HCT116 (cell line): ENCODE measurements around the gene PDE8A. TPM values are rescaled to one million over a fixed set of nuclear protein-coding genes. Genes with fewer than 3 reads are reported as not detected.

Experiments
- ATAC-seq: fragments of 200-7000 bp; cut with Tn5 transposase; 2 replicates; pipeline ENCODE4 v1.9.1; 2020; ENCODE audit warnings: mild to moderate bottlenecking, moderate library complexity
- BruUV-seq: library from RNA; stranded (reverse); fragments of 400-500 nt; replicated peaks from 2 replicates; lab custom pipeline; 2021; lab: Mats Ljungman, UMichigan
- CTCF ChIA-PET: fragments of 300-600 bp; sonication (Branson Sonifier 250); formaldehyde crosslinking; loops from one replicate; lab custom pipeline; 2021; ENCODE audit warnings: antibody characterized with exemption; lab: Charles Lee
- POLR2A ChIA-PET: fragments of 300-600, 350-600 bp; sonication (Branson Sonifier 250); formaldehyde crosslinking; loops from one replicate; lab custom pipeline; 2021; ENCODE audit warnings: antibody characterized with exemption; lab: Charles Lee
- RAD21 ChIA-PET, 2 experiments: fragments of 300-600 bp; sonication (Branson Sonifier 250); formaldehyde crosslinking; loops; one replicate each; lab custom pipeline; 2023; ENCODE audit warnings: low total read pairs in 2 of 2; ENCODE audit not compliant: uncharacterized antibody in 2 of 2, unreplicated experiment in 2 of 2, low non-redundant PET in 1 of 2; lab: Charles Lee
- DNase-seq: peaks from one replicate; pipeline ENCODE4 v3.0.0-alpha.2; 2010; ENCODE audit warnings: low read depth, low spot score
- H2AFZ ChIP-seq: fragments of 200-600 bp; shearing (Covaris generic), sonication (generic); 2 replicates; pipeline ENCODE4 v1.6.1; 2017; ENCODE audit warnings: low read depth, mixed run types, mixed read lengths, antibody characterized with exemption, low read length; ENCODE audit not compliant: poor library complexity, severe bottlenecking
- H3K27ac ChIP-seq: 2 replicates; pipeline ENCODE4 v1.5.1; 2012; ENCODE audit warnings: low read depth, low read length
- H3K27me3 ChIP-seq: fragments of 200-600 bp; sonication (generic); 2 replicates; pipeline ENCODE4 v1.6.1; 2016; ENCODE audit warnings: mixed run types, low read length, mixed read lengths; ENCODE audit not compliant: insufficient read depth
- H3K36me3 ChIP-seq, 2 experiments: fragments of 200-500 bp in 1 of 2; fragments of 200-600 bp in 1 of 2; sonication (Bioruptor generic) in 1 of 2; sonication (generic) in 1 of 2; 2 replicates each; pipeline versions ENCODE4 v1.5.1 to v1.6.1; 2014 to 2016; ENCODE audit warnings: low read length in 2 of 2, inconsistent platforms in 1 of 2, mixed read lengths in 1 of 2, mixed run types in 1 of 2; ENCODE audit not compliant: insufficient read depth in 2 of 2, control insufficient read depth in 1 of 2
- H3K4me1 ChIP-seq, 2 experiments: fragments of 200-600 bp in 1 of 2; sonication (generic) in 1 of 2; 2 replicates each; pipeline versions ENCODE4 v1.5.1 to v1.6.1; 2012 to 2017; ENCODE audit warnings: low read length in 2 of 2, inconsistent platforms in 1 of 2, mild to moderate bottlenecking in 1 of 2, mixed read lengths in 1 of 2, mixed run types in 1 of 2, moderate library complexity in 1 of 2; ENCODE audit not compliant: insufficient read depth in 2 of 2, control insufficient read depth in 1 of 2
- H3K4me2 ChIP-seq: fragments of 200-600 bp; sonication (generic); 2 replicates; pipeline ENCODE4 v1.6.1; 2017; ENCODE audit warnings: mixed run types, low read length, mixed read lengths
- H3K4me3 ChIP-seq, 2 experiments: fragments of 200-600 bp in 1 of 2; sonication (generic) in 1 of 2; replicated peaks in 1 of 2; 2 replicates each; pipeline ENCODE4 v1.5.1; 2011 to 2016; ENCODE audit warnings: low read length in 2 of 2, control low read depth in 1 of 2, low read depth in 1 of 2, mild to moderate bottlenecking in 1 of 2, mixed read lengths in 1 of 2, mixed run types in 1 of 2
- H3K79me2 ChIP-seq: fragments of 200-600 bp; sonication (generic); 2 replicates; pipeline ENCODE4 v1.6.1; 2017; ENCODE audit warnings: mild to moderate bottlenecking, mixed run types, low read length, moderate library complexity, mixed read lengths; ENCODE audit not compliant: insufficient read depth
- H3K9ac ChIP-seq: fragments of 200-600 bp; sonication (generic); 2 replicates; pipeline ENCODE4 v1.6.1; 2016; ENCODE audit warnings: low read length, mixed read lengths
- H3K9me2 ChIP-seq: fragments of 200-600 bp; sonication (generic), shearing (Covaris generic); 2 replicates; pipeline ENCODE4 v1.6.1; 2017; ENCODE audit warnings: mixed run types, mild to moderate bottlenecking, moderate library complexity; ENCODE audit not compliant: insufficient read depth
- H3K9me3 ChIP-seq, 2 experiments: fragments of 200-500 bp in 1 of 2; fragments of 200-600 bp in 1 of 2; sonication (Bioruptor generic) in 1 of 2; sonication (generic) in 1 of 2; 2 replicates each; pipeline ENCODE4 v1.6.1; 2014 to 2017; ENCODE audit warnings: low read length in 2 of 2, mixed read lengths in 2 of 2, inconsistent platforms in 1 of 2, low read depth in 1 of 2, mild to moderate bottlenecking in 1 of 2, mixed run types in 1 of 2, moderate library complexity in 1 of 2; ENCODE audit not compliant: control insufficient read depth in 1 of 2, insufficient read depth in 1 of 2
- H4K20me1 ChIP-seq: fragments of 200-600 bp; sonication (generic), shearing (Covaris generic); 2 replicates; pipeline ENCODE4 v1.6.1; 2017; ENCODE audit warnings: mixed run types, mild to moderate bottlenecking, moderate library complexity; ENCODE audit not compliant: insufficient read depth
- ATF3 ChIP-seq: IDR thresholded peaks from 2 replicates; pipeline ENCODE4 v1.6.1; 2012
- ELF1 ChIP-seq: IDR thresholded peaks from 2 replicates; pipeline ENCODE4 v1.6.1; 2012; ENCODE audit warnings: low read depth, borderline replicate concordance
- EZH2phosphoT487 ChIP-seq: fragments of 200-600 bp; IDR thresholded peaks from 2 replicates; pipeline ENCODE4 v1.6.1; 2018; ENCODE audit warnings: antibody characterized with exemption, borderline replicate concordance
- JUND ChIP-seq: IDR thresholded peaks from 2 replicates; pipeline ENCODE4 v1.6.1; 2012
- POLR2A ChIP-seq: IDR thresholded peaks from 2 replicates; pipeline ENCODE4 v1.7.0; 2011; ENCODE audit warnings: borderline replicate concordance; ENCODE audit not compliant: insufficient read depth, insufficient read length; ENCODE audit errors: extremely low read depth
- SP1 ChIP-seq: IDR thresholded peaks from 2 replicates; pipeline ENCODE4 v1.6.1; 2012; ENCODE audit warnings: low read depth
- TCF7L2 ChIP-seq: IDR thresholded peaks from 2 replicates; pipeline ENCODE4 v1.7.0; 2011; ENCODE audit warnings: borderline replicate concordance, inconsistent platforms; ENCODE audit not compliant: insufficient read depth, insufficient read length; ENCODE audit errors: extremely low read depth
- YY1 ChIP-seq: IDR thresholded peaks from 2 replicates; pipeline ENCODE4 v1.6.1; 2011; ENCODE audit warnings: low read length, low read depth, moderate library complexity, mild to moderate bottlenecking; ENCODE audit not compliant: insufficient replicate concordance; ENCODE audit errors: extremely low read depth
- ZBTB33 ChIP-seq: IDR thresholded peaks from 2 replicates; pipeline ENCODE4 v1.6.1; 2011; ENCODE audit warnings: mild to moderate bottlenecking, low read length, moderate library complexity; ENCODE audit not compliant: insufficient replicate concordance; ENCODE audit errors: extremely low read depth
- ZFX ChIP-seq: fragments of 450-650 bp; IDR thresholded peaks from 2 replicates; pipeline ENCODE4 v1.6.1; 2017
- ZNF274 ChIP-seq: fragments of 200-500 bp; sonication (Bioruptor generic); IDR thresholded peaks from 2 replicates; pipeline ENCODE4 v1.6.1; 2014; ENCODE audit warnings: mild to moderate bottlenecking, low read depth, low read length, inconsistent platforms
- intact Hi-C: fragments of 100-400 bp; cut with micrococcal nuclease; formaldehyde crosslinking; loops from 2 replicates; pipeline ENCODE4 v1.10.0; 2022
- total RNA-seq: library from RNA; stranded (reverse); gene quantifications from one replicate; pipeline ENCODE4 v1.2.1, GENCODE V29; 2021; ENCODE audit not compliant: unreplicated experiment

The PDE8A gene
- total RNA-seq, 1 experiment from 2014 or later = 37.8 TPM

DNA sequence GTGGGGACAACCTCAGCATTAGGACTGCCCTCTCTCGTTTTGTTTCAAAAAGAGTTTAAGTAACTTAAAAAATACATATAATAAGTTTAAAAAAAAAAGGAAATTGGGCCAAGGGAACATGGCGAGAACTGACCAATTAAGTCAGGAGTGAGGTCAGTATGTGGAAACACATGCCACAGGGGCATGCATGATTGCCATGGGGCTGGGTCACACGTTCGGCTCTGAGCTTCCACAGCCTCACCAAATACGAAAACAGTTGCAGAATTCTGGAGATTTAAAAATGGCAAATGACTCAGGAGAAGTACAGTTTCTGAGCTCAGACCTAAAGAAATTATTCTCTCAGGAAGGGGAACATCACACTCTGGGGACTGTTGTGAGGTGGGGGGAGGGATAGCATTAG, 24.1 kb downstream of the PDE8A start:
- Histone ChIP-seq H3K9ac (no peak overlapping the region), H3K4me1 (peaks cover 0 to 4% of the 10 kb centered on the region in 2 experiments; a peak in 1 of 4 replicates), H4K20me1 (0 out of 2 replicates have a peak, but pooled peaks cover 3% of the 10 kb centered on the region), H3K79me2 (peaks cover 95% of the 10 kb centered on the region), H3K27ac (no peak overlapping the region), H3K36me3 (no peaks in the 10 kb centered on the region), H3K4me2 (no peak overlapping the region), H3K27me3 (no peaks in the 10 kb centered on the region), H3K4me3 (no peak overlapping the region), H2AFZ (no peak overlapping the region), H3K9me3 (no peaks in the 10 kb centered on the region), H3K9me2 (no peaks in the 10 kb centered on the region)
- intact Hi-C loops = no loop called here
- ChIA-PET CTCF (interaction anchor here (1.0 to 1.6 kb wide), 9 partner anchors 9 to 180 kb away, joined by 3 to 5 read pairs (median 4); no protein-coding TSS in a partner anchor), RAD21 (no interaction called here), POLR2A (interaction anchor here (1.0 kb wide), 1 partner anchor 41 kb away, joined by 3 read pairs; no protein-coding TSS in a partner anchor)
- TF ChIP-seq ATF3 (no peak), ELF1 (no peak), EZH2phosphoT487 (no peak), ZNF274 (no peak), SP1 (no peak), JUND (no peak)
- no TSS peak for BruUV-seq
- ATAC-seq (no peak), DNase-seq (no peak)

GRCh38 chr15:85006201-85006600, 24.5 kb downstream of the PDE8A start:
- H4K20me1 ChIP-seq = 0 out of 2 replicates have a peak, but pooled peaks cover 3% of the 10 kb centered on the region
- no peaks in the 10 kb centered on the region for H3K9me2 ChIP-seq
- RAD21 ChIA-PET = no interaction called here
- POLR2A ChIA-PET = no interaction called here
- no peaks in the 10 kb centered on the region for H3K27me3 ChIP-seq
- H3K79me2 ChIP-seq = peaks cover 94% of the 10 kb centered on the region
- no peak overlapping the region for H3K4me2 ChIP-seq
- CTCF ChIA-PET = interaction anchor here (1.6 kb wide), 1 partner anchor 8 kb away, joined by 4 read pairs; no protein-coding TSS in a partner anchor
- no peak overlapping the region for H3K27ac ChIP-seq
- peaks cover 0 to 4% of the 10 kb centered on the region in 2 experiments; a peak in 1 of 4 replicates for H3K4me1 ChIP-seq
- no peak for DNase-seq
- H3K9ac ChIP-seq = no peak overlapping the region
- no peak overlapping the region for H2AFZ ChIP-seq
- intact Hi-C loops = no loop called here
- TF ChIP-seq ELF1 (no peak), YY1 (no peak), TCF7L2 (no peak), ZFX (no peak), ZBTB33 (no peak), POLR2A (no peak)
- TF ChIP-seq, all 23 proteins: peak for 0
- no peak for ATAC-seq
- no TSS peak for BruUV-seq
- Histone ChIP-seq H3K36me3 (no peaks in the 10 kb centered on the region), H3K9me3 (no peaks in the 10 kb centered on the region), H3K4me3 (no peak overlapping the region)
